ENCODE results near the gene TTN.

Gene TTN

GRCh38 chr2:178833382-178833781 lies 26.2 kb upstream of the TTN start:
- H3K9me3 ChIP-seq (ENCODE audit: control insufficient read depth, low read length) = no peaks in the 10 kb centered on the region
- 89 to 96% methylated on average over 2 to 4 of the region's 5 CpGs for WGBS, 2 experiments (ENCODE audit: insufficient coverage in 2 of 2)
- no peak overlapping the region for H3K27ac ChIP-seq (ENCODE audit: low read depth, low read length, severe bottlenecking)
- no peaks in the 10 kb centered on the region for H3K4me1 ChIP-seq (ENCODE audit: control insufficient read depth, insufficient read depth, low read length, poor library complexity, severe bottlenecking)
- H3K4me3 ChIP-seq (ENCODE audit: extremely low read depth, insufficient read depth, low read length, poor library complexity, severe bottlenecking) = no peak overlapping the region
- no peaks in the 10 kb centered on the region for H3K36me3 ChIP-seq (ENCODE audit: control insufficient read depth, insufficient read depth, low read length)

GRCh38 chr2:178830451-178830850 lies 23.2 kb upstream of the TTN start:
- Histone ChIP-seq H3K36me3 (ENCODE audit: control insufficient read depth, insufficient read depth, low read length) (no peaks in the 10 kb centered on the region), H3K4me3 (ENCODE audit: extremely low read depth, insufficient read depth, low read length, poor library complexity, severe bottlenecking) (no peak overlapping the region), H3K9me3 (ENCODE audit: control insufficient read depth, low read length) (no peaks in the 10 kb centered on the region), H3K4me1 (ENCODE audit: control insufficient read depth, insufficient read depth, low read length, poor library complexity, severe bottlenecking) (no peaks in the 10 kb centered on the region), H3K27ac (ENCODE audit: low read depth, low read length, severe bottlenecking) (no peak overlapping the region)
- 88 to 94% methylated on average over 2 of the region's 2 CpGs for WGBS, 2 experiments (ENCODE audit: insufficient coverage in 2 of 2)

DNA sequence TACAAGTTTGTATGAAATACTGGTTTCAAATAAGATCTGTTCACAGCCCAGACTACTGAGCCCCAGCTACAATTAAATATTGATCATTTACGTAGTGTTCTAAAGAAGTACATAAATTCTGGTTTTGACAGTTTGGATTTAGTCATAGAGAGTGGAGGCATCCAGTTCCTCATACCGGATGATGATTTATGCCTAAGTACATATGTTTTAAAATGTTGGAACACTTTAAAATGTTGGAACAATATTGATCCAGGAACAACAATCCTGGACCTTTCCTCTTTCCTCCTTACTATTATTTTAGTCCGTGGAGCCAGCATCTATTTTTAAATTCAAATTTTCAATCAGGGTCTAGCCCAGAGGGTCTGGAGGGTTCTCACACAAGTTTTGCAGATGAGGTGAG lies 22.8 kb upstream of the TTN start:
- Histone ChIP-seq H3K27ac (ENCODE audit: low read depth, low read length, severe bottlenecking) (no peak overlapping the region), H3K4me3 (ENCODE audit: extremely low read depth, insufficient read depth, low read length, poor library complexity, severe bottlenecking) (no peak overlapping the region), H3K9me3 (ENCODE audit: control insufficient read depth, low read length) (no peaks in the 10 kb centered on the region), H3K4me1 (ENCODE audit: control insufficient read depth, insufficient read depth, low read length, poor library complexity, severe bottlenecking) (no peaks in the 10 kb centered on the region), H3K36me3 (ENCODE audit: control insufficient read depth, insufficient read depth, low read length) (no peaks in the 10 kb centered on the region)
- WGBS, 2 experiments (ENCODE audit: insufficient coverage in 2 of 2) = no CpG with 5 or more reads among the region's 3 CpGs

GRCh38 chr2:178829299-178829960 lies 22.2 kb upstream of the TTN start:
- 83 to 100% methylated on average over 1 to 2 of the region's 3 CpGs for WGBS, 2 experiments (ENCODE audit: insufficient coverage in 2 of 2)

GRCh38 chr2:178828486-178828881 lies 21.3 kb upstream of the TTN start:
- H3K9me3 ChIP-seq (ENCODE audit: control insufficient read depth, low read length) = no peaks in the 10 kb centered on the region
- H3K27ac ChIP-seq (ENCODE audit: low read depth, low read length, severe bottlenecking) = no peak overlapping the region
- H3K4me1 ChIP-seq (ENCODE audit: control insufficient read depth, insufficient read depth, low read length, poor library complexity, severe bottlenecking) = no peaks in the 10 kb centered on the region
- H3K36me3 ChIP-seq (ENCODE audit: control insufficient read depth, insufficient read depth, low read length) = no peaks in the 10 kb centered on the region
- no peak overlapping the region for H3K4me3 ChIP-seq (ENCODE audit: extremely low read depth, insufficient read depth, low read length, poor library complexity, severe bottlenecking)
- 75% methylated on average over 2 of the region's 4 CpGs; no CpG with 5 or more reads in 1 of the 2 experiments for WGBS, 2 experiments (ENCODE audit: insufficient coverage in 2 of 2)

More at GRCh38 chr2:178829299-178829960, 22.2 kb upstream of the TTN start:
- Histone ChIP-seq H3K9me3 (ENCODE audit: control insufficient read depth, low read length) (no peaks in the 10 kb centered on the region), H3K27ac (ENCODE audit: low read depth, low read length, severe bottlenecking) (no peak overlapping the region), H3K36me3 (ENCODE audit: control insufficient read depth, insufficient read depth, low read length) (no peaks in the 10 kb centered on the region), H3K4me1 (ENCODE audit: control insufficient read depth, insufficient read depth, low read length, poor library complexity, severe bottlenecking) (no peaks in the 10 kb centered on the region), H3K4me3 (ENCODE audit: extremely low read depth, insufficient read depth, low read length, poor library complexity, severe bottlenecking) (no peak overlapping the region)

- H3K4me3 ChIP-seq (ENCODE audit: extremely low read depth, insufficient read depth, low read length, poor library complexity, severe bottlenecking) = no peak overlapping the region
- 78 to 84% methylated on average over 6 to 7 of the region's 9 CpGs for WGBS, 2 experiments (ENCODE audit: insufficient coverage in 2 of 2)
- H3K4me1 ChIP-seq (ENCODE audit: control insufficient read depth, insufficient read depth, low read length, poor library complexity, severe bottlenecking) = no peaks in the 10 kb centered on the region
- H3K9me3 ChIP-seq (ENCODE audit: control insufficient read depth, low read length) = no peaks in the 10 kb centered on the region
- no peaks in the 10 kb centered on the region for H3K36me3 ChIP-seq (ENCODE audit: control insufficient read depth, insufficient read depth, low read length)
- H3K27ac ChIP-seq (ENCODE audit: low read depth, low read length, severe bottlenecking) = no peak overlapping the region
These were observed 20.7 kb upstream of the TTN start for GRCh38 chr2:178827739-178828485.

DNA sequence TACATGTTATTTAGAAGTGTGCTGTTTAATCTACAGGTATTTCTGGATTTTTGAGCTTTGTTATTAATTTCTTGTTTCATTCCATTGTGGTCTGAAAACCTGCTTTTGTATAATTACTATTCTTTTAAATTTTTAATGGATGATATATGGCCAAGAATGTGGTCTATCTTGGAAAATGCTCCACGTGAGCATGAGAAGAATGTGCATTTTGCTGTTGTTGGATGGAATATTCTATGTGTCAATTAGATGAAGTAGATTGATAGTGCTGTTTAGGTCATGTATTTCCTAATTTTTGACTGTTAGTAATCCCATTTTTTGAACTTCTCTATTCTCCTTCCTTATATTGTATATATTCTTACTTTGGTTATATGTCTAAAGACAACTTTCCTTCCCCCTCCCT lies 19.9 kb upstream of the TTN start:
- Histone ChIP-seq H3K9me3 (ENCODE audit: control insufficient read depth, low read length) (no peaks in the 10 kb centered on the region), H3K4me1 (ENCODE audit: control insufficient read depth, insufficient read depth, low read length, poor library complexity, severe bottlenecking) (no peaks in the 10 kb centered on the region), H3K4me3 (ENCODE audit: extremely low read depth, insufficient read depth, low read length, poor library complexity, severe bottlenecking) (no peak overlapping the region), H3K36me3 (ENCODE audit: control insufficient read depth, insufficient read depth, low read length) (no peaks in the 10 kb centered on the region), H3K27ac (ENCODE audit: low read depth, low read length, severe bottlenecking) (no peak overlapping the region)
- 88 to 100% methylated on average over 1 of the region's 1 CpG for whole genome bisulfite sequencing, 2 experiments (ENCODE audit: insufficient coverage in 2 of 2)

GRCh38 chr2:178825183-178825582 lies 18.0 kb upstream of the TTN start:
- H3K36me3 ChIP-seq (ENCODE audit: control insufficient read depth, insufficient read depth, low read length) = no peaks in the 10 kb centered on the region
- WGBS, 2 experiments (ENCODE audit: insufficient coverage in 2 of 2) = no CpG with 5 or more reads among the region's 1 CpG
- H3K4me1 ChIP-seq (ENCODE audit: control insufficient read depth, insufficient read depth, low read length, poor library complexity, severe bottlenecking) = no peaks in the 10 kb centered on the region
- no peak overlapping the region for H3K4me3 ChIP-seq (ENCODE audit: extremely low read depth, insufficient read depth, low read length, poor library complexity, severe bottlenecking)
- H3K27ac ChIP-seq (ENCODE audit: low read depth, low read length, severe bottlenecking) = no peak overlapping the region
- no peaks in the 10 kb centered on the region for H3K9me3 ChIP-seq (ENCODE audit: control insufficient read depth, low read length)

GRCh38 chr2:178824181-178824580 lies 17.0 kb upstream of the TTN start:
- 93% methylated on average over 7 of the region's 7 CpGs for WGBS, 2 experiments (ENCODE audit: insufficient coverage in 2 of 2)
- no peaks in the 10 kb centered on the region for H3K36me3 ChIP-seq (ENCODE audit: control insufficient read depth, insufficient read depth, low read length)
- H3K4me3 ChIP-seq (ENCODE audit: extremely low read depth, insufficient read depth, low read length, poor library complexity, severe bottlenecking) = no peak overlapping the region
- peaks cover 4% of the 10 kb centered on the region for H3K4me1 ChIP-seq (ENCODE audit: control insufficient read depth, insufficient read depth, low read length, poor library complexity, severe bottlenecking)
- no peak overlapping the region for H3K27ac ChIP-seq (ENCODE audit: low read depth, low read length, severe bottlenecking)
- H3K9me3 ChIP-seq (ENCODE audit: control insufficient read depth, low read length) = no peaks in the 10 kb centered on the region

- no peaks in the 10 kb centered on the region for H3K36me3 ChIP-seq (ENCODE audit: control insufficient read depth, insufficient read depth, low read length)
- H3K27ac ChIP-seq (ENCODE audit: low read depth, low read length, severe bottlenecking) = no peak overlapping the region
- no peaks in the 10 kb centered on the region for H3K9me3 ChIP-seq (ENCODE audit: control insufficient read depth, low read length)
- 20 to 56% methylated on average over 1 to 3 of the region's 4 CpGs for WGBS, 2 experiments (ENCODE audit: insufficient coverage in 2 of 2)
- H3K4me1 ChIP-seq (ENCODE audit: control insufficient read depth, insufficient read depth, low read length, poor library complexity, severe bottlenecking) = peaks cover 4% of the 10 kb centered on the region
- H3K4me3 ChIP-seq (ENCODE audit: extremely low read depth, insufficient read depth, low read length, poor library complexity, severe bottlenecking) = no peak overlapping the region
These were observed 12.8 kb upstream of the TTN start for GRCh38 chr2:178819992-178820391.
